GM21576 (cell line): Measurements from ENCODE around the gene EIPR1.
"Not testable (repeated sequence)": the region's sequence is repeated elsewhere in the genome, so short reads cannot be mapped to it uniquely, and the experiment has no call there.

ENCODE experiments used
- ATAC-seq: cut with Tn5 transposase; IDR thresholded peaks from one replicate; pipeline ENCODE4 v1.9.1; 2021; ENCODE audit warnings: mild to moderate bottlenecking, moderate library complexity; ENCODE audit not compliant: unreplicated experiment

The EIPR1 gene

GRCh38 chr2:3361518-3362389, 15.9 kb downstream of the EIPR1 start:
- no peak for ATAC-seq

DNA sequence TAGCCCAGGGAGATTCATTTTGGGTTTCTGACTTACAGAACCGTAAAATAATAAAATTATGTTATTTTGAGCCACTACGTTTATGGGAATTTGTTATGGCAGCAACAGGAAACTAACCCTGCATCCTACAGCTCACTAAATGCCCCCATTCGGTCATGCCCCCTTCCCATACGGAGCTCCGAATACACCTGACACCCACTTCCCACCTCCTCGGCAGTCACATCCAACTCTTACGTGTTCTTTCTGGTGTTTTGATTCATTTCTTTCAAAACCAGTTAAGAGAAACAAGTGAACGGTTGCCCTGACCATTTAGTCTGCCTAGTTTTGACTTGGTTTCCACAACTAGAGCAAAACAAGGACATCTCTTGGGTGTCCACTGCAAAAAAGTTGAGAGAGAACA, 19.7 kb downstream of the EIPR1 start:
- no peak for ATAC-seq

GRCh38 chr2:3357446-3357845, 20.2 kb downstream of the EIPR1 start:
- ATAC-seq, result not testable (repeated sequence)

DNA sequence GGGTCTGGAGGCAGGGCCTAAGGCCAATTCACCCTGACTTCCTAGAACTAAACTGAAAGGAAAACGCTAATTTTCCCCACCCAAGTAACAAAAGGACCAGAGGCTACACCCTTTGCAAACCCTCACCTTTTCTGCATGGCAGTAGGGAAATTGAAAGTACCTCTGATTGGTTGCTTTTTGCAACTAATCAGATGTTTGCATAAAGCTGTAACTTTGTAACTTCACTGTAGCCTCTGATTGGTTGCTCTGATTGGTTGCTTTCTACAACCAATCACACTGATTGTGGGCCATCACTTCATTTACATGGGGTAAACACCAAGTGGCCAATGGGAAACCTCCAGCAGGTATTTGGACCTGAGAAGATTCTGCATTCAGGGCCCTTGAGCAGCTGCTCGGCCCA, 20.8 kb downstream of the EIPR1 start:
- ATAC-seq, result no peak

DNA sequence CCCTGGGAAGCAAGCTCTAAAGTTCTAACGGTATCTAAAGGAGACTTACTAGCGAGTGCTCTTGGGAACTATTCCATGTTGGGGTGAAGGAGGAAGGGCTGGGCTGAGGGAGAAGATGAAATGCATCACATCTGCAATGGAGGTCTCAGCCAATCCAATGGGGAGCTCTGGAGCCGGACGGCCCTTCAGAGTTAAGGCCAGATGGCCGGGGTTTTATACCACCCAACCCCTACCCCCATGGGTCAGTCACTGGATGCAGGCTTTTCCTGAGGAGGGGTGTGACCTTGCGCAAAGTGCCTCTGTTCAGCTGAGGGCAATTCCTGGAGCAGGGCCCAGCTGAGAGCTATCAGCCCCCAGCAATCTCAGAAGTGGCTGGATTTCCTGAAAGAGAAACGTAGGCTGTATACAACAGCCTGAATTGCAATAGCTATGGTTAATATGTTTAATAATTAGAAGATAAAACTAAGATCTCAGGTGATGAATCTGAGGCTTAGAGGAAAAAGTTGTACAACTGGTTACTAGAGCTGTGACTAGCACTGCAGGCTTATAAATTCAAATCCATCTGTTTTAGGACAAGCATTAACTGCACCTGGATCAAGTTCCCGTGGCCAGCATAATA, 21.6 kb downstream of the EIPR1 start:
- ATAC-seq, result no peak

- no peak for ATAC-seq
These were observed 22.6 kb downstream of the EIPR1 start for GRCh38 chr2:3354986-3355385.

- no peak for ATAC-seq
These were observed 28.4 kb downstream of the EIPR1 start for GRCh38 chr2:3349211-3349693.

DNA sequence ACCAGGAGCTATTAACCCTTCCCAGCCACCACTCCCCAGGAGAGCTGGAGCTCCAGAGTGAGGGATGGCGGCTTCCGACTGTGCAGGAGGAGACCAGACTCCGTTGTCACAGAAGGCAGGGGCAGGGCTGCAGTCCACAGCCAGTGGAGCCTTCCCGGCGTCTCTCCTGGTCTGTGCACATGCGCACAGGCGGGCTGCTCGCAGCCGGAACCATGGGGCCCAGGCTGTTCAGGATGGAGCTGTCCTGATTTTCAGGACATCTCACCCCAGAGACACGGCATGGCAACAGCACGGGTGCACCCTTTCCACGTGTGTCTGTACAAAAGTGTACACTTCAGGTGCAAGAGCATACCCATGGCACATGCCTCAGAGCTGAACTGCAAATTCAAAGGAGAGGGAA, 28.9 kb downstream of the EIPR1 start:
- ATAC-seq, result no peak

- no peak for ATAC-seq
These were observed 32.0 kb downstream of the EIPR1 start for GRCh38 chr2:3345621-3346020.

DNA sequence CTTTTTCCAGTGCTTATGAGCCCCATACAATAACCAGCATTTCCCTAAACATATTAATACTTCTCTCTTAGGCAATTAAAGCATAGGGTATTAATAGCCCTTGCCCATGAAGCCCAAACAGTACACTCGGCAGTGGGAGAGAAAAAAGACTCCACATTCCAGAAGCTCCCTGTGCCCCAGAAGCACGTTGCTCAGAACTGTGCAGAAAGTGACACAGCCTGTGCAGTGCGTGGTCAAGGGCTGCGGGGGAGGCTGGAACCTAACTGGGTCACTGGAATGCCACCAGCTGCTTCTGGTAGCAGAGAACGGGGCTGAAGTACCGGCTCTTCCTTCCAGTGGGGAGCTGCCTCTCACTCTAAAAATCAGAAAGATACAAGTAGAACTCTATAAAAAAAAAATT, 32.7 kb downstream of the EIPR1 start:
- ATAC-seq, result no peak

- no peak for ATAC-seq
These were observed 34.6 kb downstream of the EIPR1 start for GRCh38 chr2:3343012-3343411.

- ATAC-seq, result no peak
These were observed 35.3 kb downstream of the EIPR1 start for GRCh38 chr2:3342324-3342723.

- ATAC-seq, result no peak
These were observed 36.3 kb downstream of the EIPR1 start for GRCh38 chr2:3341336-3341735.

DNA sequence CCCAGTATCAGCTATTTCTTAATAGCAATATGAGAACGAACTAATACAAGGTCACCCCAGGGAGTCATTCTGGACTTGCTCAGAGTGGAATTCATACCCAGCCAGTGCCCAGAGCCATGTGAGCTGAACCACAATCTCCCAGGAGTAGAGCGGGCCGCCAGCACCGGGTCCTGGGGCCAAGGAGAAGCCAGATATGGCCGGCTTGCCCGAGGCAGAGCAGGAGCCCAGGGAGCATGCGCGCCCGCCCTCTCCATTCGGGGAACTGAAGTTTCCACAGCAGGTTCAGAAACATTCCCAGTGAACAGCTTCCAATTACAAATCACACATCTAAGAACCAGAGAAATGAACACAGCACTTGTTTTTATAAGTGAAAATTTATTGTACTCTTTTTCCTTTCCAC, 37.5 kb downstream of the EIPR1 start:
- ATAC-seq, result no peak

- no peak for ATAC-seq
These were observed 39.3 kb downstream of the EIPR1 start for GRCh38 chr2:3338340-3338739.

GRCh38 chr2:3336844-3337243, 40.8 kb downstream of the EIPR1 start:
- no peak for ATAC-seq

- no peak for ATAC-seq
These were observed 42.9 kb downstream of the EIPR1 start for GRCh38 chr2:3334392-3335345.

DNA sequence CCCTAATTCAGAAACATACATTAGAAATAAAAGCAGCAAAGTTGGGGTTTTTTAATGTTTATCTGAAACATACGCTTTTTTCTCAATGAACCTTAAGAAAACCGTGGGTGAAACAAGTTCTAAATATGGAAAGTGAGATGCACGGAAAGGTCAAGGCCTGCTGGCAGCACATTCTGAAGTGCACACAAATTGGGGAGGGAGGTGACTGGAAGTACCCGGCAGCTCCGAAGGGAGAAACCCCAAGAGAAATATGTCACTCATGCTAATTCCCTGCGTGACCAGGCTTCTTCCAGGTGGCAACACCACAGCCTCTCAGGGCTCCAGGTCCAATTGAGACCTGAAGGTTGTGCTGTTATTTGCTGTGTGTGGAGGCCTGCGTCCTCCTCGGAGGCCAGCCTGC, 45.5 kb downstream of the EIPR1 start:
- no peak for ATAC-seq

- no peak for ATAC-seq
These were observed 48.1 kb downstream of the EIPR1 start for GRCh38 chr2:3329491-3329890.

- no peak for ATAC-seq
These were observed 50.7 kb downstream of the EIPR1 start for GRCh38 chr2:3326871-3327270.

DNA sequence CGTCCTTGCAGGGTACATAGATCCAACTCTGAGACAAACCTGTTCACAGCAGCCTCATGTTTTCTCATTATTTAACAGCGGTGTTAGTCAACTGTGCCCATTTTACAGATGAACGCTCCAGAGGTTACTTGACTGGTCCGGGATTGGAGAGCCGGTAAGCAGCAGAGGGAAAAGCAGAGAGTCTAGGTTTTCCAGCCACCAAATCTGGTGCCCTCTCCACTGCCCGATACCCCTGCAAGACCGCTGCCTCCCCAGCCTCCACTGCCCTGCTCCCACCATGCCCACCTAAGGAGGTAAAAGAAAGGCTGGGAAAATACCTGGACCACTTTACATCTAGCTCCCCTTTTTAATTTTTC, 51.5 kb downstream of the EIPR1 start:
- no peak for ATAC-seq
